ENCODE results near the gene EMP2. TPM values are rescaled to one million over a fixed set of nuclear protein-coding genes. Genes with fewer than 3 reads are reported as not detected.

The EMP2 gene
- total RNA-seq, 1 experiment from 2014 or later, result 14.4 TPM

GRCh38 chr16:10606607-10607006 lies 26.2 kb upstream of the EMP2 start:
- no peaks in the 10 kb centered on the region for H3K79me1 ChIP-seq (ENCODE audit: insufficient read depth, low read depth, low read length, poor library complexity, severe bottlenecking)
- no peak overlapping the region for H3K14ac ChIP-seq (ENCODE audit: insufficient read depth, low read length)
- no peaks in the 10 kb centered on the region for H3K36me3 Mint-ChIP-seq (ENCODE audit: insufficient read depth in 1 of 3, low read depth in 3 of 3)
- H2AFZ ChIP-seq (ENCODE audit: low read length), result no peak overlapping the region
- DNase-seq, result no peak
- no peak overlapping the region for H2AK5ac ChIP-seq (ENCODE audit: insufficient read length, low read length)
- no peak for TF ChIP-seq CTCF (conservative IDR thresholded peaks at IDR 0.05)
- H3K4me3 Mint-ChIP-seq, result no peak overlapping the region
- H3K18ac ChIP-seq (ENCODE audit: insufficient read length, low read depth, low read length), result peak overlapping the region; percentile 17
- H3K23me2 ChIP-seq (ENCODE audit: insufficient read length, low read depth, low read length, poor library complexity, severe bottlenecking), result no peaks in the 10 kb centered on the region
- H2BK20ac ChIP-seq (ENCODE audit: low read depth, low read length, poor library complexity, severe bottlenecking), result no peak overlapping the region
- no peak overlapping the region for H4K5ac ChIP-seq (ENCODE audit: insufficient read length, low read depth, low read length)
- no peak overlapping the region for H3K27ac ChIP-seq (ENCODE audit: insufficient read length, low read depth, low read length)
- no peak overlapping the region for H2BK15ac ChIP-seq (ENCODE audit: low read depth, low read length)
- peaks cover 4% of the 10 kb centered on the region for H3K27me3 Mint-ChIP-seq (ENCODE audit: low read depth)
- no peaks in the 10 kb centered on the region for H3K4me1 ChIP-seq (ENCODE audit: insufficient read depth, low read length)
- no peaks in the 10 kb centered on the region; a peak in 1 of 5 replicates for H3K9me3 Mint-ChIP-seq
- H4K20me1 ChIP-seq (ENCODE audit: control insufficient read depth, insufficient read depth, insufficient read length), result no peaks in the 10 kb centered on the region
- no peak overlapping the region for H3K9ac ChIP-seq (ENCODE audit: extremely low read depth, insufficient read length, low read length)
- WGBS (ENCODE audit: extremely low coverage, insufficient read length, low lambda C conversion rate), result no CpG with 5 or more reads among the region's 6 CpGs
- no peak overlapping the region for H3K23ac ChIP-seq (ENCODE audit: insufficient read length, low read depth, low read length)
- H4K8ac ChIP-seq (replicated peaks; ENCODE audit: insufficient read length, low read depth, low read length), result no peak overlapping the region
- H2BK5ac ChIP-seq (ENCODE audit: insufficient read length, low read length), result no peak overlapping the region
- no peaks in the 10 kb centered on the region for H3K79me2 ChIP-seq (ENCODE audit: insufficient read depth, low read length)
- H2BK12ac ChIP-seq (ENCODE audit: insufficient read length, low read depth, low read length), result no peak overlapping the region
- no peak overlapping the region for H3T11ph ChIP-seq (ENCODE audit: low read length)
- no peak overlapping the region for H2BK120ac ChIP-seq (ENCODE audit: low read depth, low read length, poor library complexity, severe bottlenecking)
- peak overlapping the region in 1 of 3 experiments; percentile 5; a peak in 2 of 7 replicates for H3K27ac Mint-ChIP-seq
- no peak overlapping the region for H3K56ac ChIP-seq (ENCODE audit: insufficient read length, low read depth, low read length)
- no peak overlapping the region for H4K91ac ChIP-seq (ENCODE audit: insufficient read length, low read depth, low read length)
- H3K4me2 ChIP-seq (ENCODE audit: insufficient read depth, insufficient read length, low read length), result no peak overlapping the region
- peaks cover 13 to 26% of the 10 kb centered on the region in 2 experiments for H3K4me1 Mint-ChIP-seq
- no peak overlapping the region for H3K4ac ChIP-seq (ENCODE audit: low read depth, low read length)
- H3K9me3 ChIP-seq (ENCODE audit: control insufficient read depth, low read depth, low read length), result no peaks in the 10 kb centered on the region
- H3K27me3 ChIP-seq (ENCODE audit: insufficient read depth, low read length), result no peaks in the 10 kb centered on the region

All from H9 (cell line).